ENCODE data around the gene CA5A. TPM values are rescaled to one million over a fixed set of nuclear protein-coding genes. Genes with fewer than 3 reads are reported as not detected.
"Not testable (repeated sequence)": the region's sequence is repeated elsewhere in the genome, so short reads cannot be mapped to it uniquely, and the experiment has no call there.

Gene CA5A
- polyA plus RNA-seq, 1 donor = 0.03 TPM

DNA sequence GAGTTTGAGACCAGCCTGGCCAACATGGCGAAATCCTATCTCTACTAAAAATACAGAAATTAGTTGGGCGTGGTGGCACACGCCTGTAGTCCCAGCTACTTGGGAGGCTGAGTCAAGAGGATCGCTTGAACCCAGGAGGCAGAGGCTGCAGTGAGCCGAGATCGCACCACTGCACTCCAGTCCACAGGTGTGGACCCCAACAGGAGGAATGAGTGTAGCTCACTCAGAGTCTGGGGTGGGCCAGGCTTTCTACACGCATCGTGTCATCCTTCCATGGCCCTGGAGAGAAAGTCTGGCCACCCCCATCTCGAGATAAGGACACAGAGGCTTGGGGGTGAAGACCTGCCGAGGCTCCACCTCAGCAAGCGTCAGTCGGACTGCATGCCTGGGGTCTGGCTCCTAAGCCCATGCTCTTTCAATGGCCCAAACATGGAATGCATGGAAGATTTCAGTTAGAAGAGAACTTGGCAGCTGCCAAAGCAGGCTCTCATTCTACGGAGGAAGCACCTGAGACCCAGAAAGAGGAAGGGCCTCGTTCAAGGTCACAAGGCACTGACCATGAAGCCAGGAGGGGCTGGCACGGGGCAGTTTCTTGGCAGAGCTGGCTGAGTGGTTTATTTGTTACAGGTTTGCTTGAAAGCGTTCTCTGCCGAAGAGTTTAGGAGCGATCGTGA, 1.4 kb downstream of the CA5A start:
- not testable (repeated sequence) for H3K4me3 ChIP-seq (ENCODE audit: low read length); H3K9me3 ChIP-seq (ENCODE audit: control insufficient read depth, low read depth, low read length); H3K36me3 ChIP-seq (ENCODE audit: control insufficient read depth, insufficient read depth, low read length); H3K27ac ChIP-seq (ENCODE audit: low read length); H3K4me1 ChIP-seq (ENCODE audit: control insufficient read depth, insufficient read depth, low read length); DNase-seq; H3K27me3 ChIP-seq (ENCODE audit: control insufficient read depth, insufficient read depth, low read length)
- WGBS (ENCODE audit: insufficient coverage, low lambda C conversion rate) = no CpG with 5 or more reads among the region's 19 CpGs

DNA sequence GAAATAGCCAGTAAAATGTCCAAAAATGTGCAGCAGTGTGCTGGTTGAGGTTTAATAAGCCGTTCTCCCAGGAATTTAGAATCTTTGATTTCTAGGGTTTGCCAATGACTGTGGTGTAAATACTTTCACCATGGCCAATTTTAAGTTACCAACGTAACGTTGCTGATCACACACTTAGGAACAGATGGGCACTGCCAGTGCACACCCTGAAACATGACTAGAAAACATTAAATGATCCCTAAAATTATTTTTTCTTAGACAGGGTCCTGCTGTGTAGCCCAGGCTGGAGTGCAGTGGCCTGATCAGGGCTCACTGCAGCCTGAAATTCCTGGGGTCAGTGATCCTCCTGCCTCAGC, 3.2 kb downstream of the CA5A start:
- H3K27me3 ChIP-seq (ENCODE audit: control insufficient read depth, insufficient read depth, low read length) = no peaks in the 10 kb centered on the region
- H3K4me1 ChIP-seq (ENCODE audit: control insufficient read depth, insufficient read depth, low read length) = no peaks in the 10 kb centered on the region
- H3K4me3 ChIP-seq (ENCODE audit: low read length) = no peak overlapping the region
- H3K27ac ChIP-seq (ENCODE audit: low read length) = no peak overlapping the region
- H3K9me3 ChIP-seq (ENCODE audit: control insufficient read depth, low read depth, low read length) = no peaks in the 10 kb centered on the region
- H3K36me3 ChIP-seq (ENCODE audit: control insufficient read depth, insufficient read depth, low read length) = no peaks in the 10 kb centered on the region
- WGBS (ENCODE audit: insufficient coverage, low lambda C conversion rate) = 100% methylated on average over 2 of the region's 3 CpGs
- DNase-seq = no peak

DNA sequence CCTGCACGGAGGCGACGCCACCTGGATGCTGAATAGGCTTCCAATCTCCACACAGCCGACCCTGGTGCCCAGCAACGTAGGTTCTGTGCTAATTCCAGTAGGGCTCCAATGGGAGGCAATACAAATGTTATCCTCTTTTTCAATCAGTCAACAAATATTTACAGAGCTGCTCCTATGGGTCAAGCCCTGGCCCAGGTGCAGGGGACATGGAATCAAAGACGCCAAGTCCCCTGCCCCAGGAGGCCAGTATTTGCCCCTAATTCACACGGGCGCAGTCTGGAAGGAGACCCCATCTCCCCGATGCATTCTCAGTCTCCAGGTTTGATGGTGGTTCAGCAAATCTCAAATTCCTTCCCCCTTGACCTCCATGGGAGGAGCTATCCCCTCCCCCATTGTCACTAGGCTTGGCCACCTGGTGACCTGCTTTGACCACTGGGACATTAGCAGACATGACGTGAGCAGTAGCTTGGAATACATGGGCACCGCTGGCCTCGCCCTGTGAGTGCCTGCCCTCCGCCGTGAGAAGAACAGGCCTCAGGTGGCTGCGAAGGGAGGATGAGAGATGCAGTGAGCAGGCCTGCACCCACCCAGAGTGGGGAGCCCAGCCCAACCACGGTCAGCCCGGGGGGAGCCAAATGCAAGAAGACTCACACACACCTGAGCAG, 3.7 kb downstream of the CA5A start:
- not testable (repeated sequence) for DNase-seq; H3K9me3 ChIP-seq (ENCODE audit: control insufficient read depth, low read depth, low read length); H3K27ac ChIP-seq (ENCODE audit: low read length); H3K4me3 ChIP-seq (ENCODE audit: low read length); H3K4me1 ChIP-seq (ENCODE audit: control insufficient read depth, insufficient read depth, low read length); H3K27me3 ChIP-seq (ENCODE audit: control insufficient read depth, insufficient read depth, low read length); H3K36me3 ChIP-seq (ENCODE audit: control insufficient read depth, insufficient read depth, low read length)
- no CpG with 5 or more reads among the region's 17 CpGs for WGBS (ENCODE audit: insufficient coverage, low lambda C conversion rate)

DNA sequence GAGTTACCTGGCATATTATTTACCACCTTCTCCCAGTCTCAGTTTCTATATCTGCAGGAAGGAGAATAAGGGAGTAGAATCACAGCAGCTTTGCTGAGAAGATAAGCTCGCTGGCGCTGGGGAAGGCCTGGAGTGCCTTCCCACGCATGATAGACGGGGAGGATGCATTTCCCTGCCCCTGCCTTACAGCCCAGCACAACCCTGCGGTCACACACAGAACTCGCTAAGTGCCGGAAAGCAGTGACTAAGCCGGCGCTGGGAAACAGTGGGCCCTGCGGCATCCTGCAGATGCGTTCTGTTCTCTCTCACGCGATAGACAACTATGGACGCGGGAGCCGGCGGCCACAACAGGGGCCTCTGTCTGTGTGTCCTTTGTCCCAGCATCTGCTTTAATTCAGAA, 4.8 kb downstream of the CA5A start:
- H3K4me1 ChIP-seq (ENCODE audit: control insufficient read depth, insufficient read depth, low read length) = no peaks in the 10 kb centered on the region
- no peak overlapping the region for H3K27ac ChIP-seq (ENCODE audit: low read length)
- H3K4me3 ChIP-seq (ENCODE audit: low read length) = no peak overlapping the region
- no peak for DNase-seq
- no peaks in the 10 kb centered on the region for H3K36me3 ChIP-seq (ENCODE audit: control insufficient read depth, insufficient read depth, low read length)
- H3K9me3 ChIP-seq (ENCODE audit: control insufficient read depth, low read depth, low read length) = no peaks in the 10 kb centered on the region
- WGBS (ENCODE audit: insufficient coverage, low lambda C conversion rate) = no CpG with 5 or more reads among the region's 17 CpGs
- no peaks in the 10 kb centered on the region for H3K27me3 ChIP-seq (ENCODE audit: control insufficient read depth, insufficient read depth, low read length)

DNA sequence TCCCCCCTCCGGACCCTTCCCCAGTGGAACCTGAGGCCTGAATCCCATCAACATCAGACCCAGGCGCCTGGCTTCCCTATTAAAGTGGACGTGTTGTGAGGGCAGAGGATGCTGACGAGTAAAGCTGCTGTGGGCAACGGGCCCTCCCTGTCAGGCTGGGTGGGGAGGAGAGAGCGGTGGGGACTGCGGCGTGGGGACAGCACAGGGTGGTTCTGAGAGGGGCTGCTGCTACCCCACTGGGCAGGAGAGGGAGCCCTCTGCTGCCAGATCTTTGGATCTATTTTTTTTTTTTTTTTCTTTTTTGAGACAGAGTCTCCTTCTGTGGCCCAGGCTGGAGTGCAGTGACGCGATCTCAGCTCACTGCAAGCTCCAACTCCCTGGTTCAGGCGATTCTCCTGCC, 5.9 kb downstream of the CA5A start:
- DNase-seq = no peak
- H3K4me3 ChIP-seq (ENCODE audit: low read length) = no peak overlapping the region
- H3K27me3 ChIP-seq (ENCODE audit: control insufficient read depth, insufficient read depth, low read length) = no peaks in the 10 kb centered on the region
- no peaks in the 10 kb centered on the region for H3K4me1 ChIP-seq (ENCODE audit: control insufficient read depth, insufficient read depth, low read length)
- H3K27ac ChIP-seq (ENCODE audit: low read length) = no peak overlapping the region
- H3K36me3 ChIP-seq (ENCODE audit: control insufficient read depth, insufficient read depth, low read length) = no peaks in the 10 kb centered on the region
- H3K9me3 ChIP-seq (ENCODE audit: control insufficient read depth, low read depth, low read length) = no peaks in the 10 kb centered on the region
- no CpG with 5 or more reads among the region's 11 CpGs for WGBS (ENCODE audit: insufficient coverage, low lambda C conversion rate)

DNA sequence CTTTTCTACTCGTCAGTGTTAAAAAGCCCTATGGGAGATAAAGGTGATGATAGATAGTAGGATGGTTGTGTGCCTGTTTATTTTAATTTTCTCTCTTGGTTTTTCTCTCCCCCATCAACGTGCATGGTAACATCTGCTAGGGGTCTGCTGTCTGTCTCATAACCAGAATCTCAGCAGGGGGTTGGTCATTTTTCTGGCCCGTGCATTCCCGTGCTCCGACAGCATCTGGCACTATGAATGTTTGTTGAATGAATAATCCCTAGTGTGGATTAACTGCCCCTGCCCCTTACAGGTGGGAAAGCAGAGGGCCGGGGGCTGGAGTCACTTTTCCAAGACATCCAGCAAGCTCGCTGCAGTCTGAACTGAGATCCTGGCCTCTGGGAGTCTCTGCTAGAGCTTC, 6.3 kb downstream of the CA5A start:
- Histone ChIP-seq H3K36me3 (ENCODE audit: control insufficient read depth, insufficient read depth, low read length) (no peaks in the 10 kb centered on the region), H3K9me3 (ENCODE audit: control insufficient read depth, low read depth, low read length) (no peaks in the 10 kb centered on the region), H3K4me1 (ENCODE audit: control insufficient read depth, insufficient read depth, low read length) (no peaks in the 10 kb centered on the region), H3K27ac (ENCODE audit: low read length) (no peak overlapping the region), H3K4me3 (ENCODE audit: low read length) (no peak overlapping the region), H3K27me3 (ENCODE audit: control insufficient read depth, insufficient read depth, low read length) (peaks cover 4% of the 10 kb centered on the region)
- DNase-seq = no peak
- WGBS (ENCODE audit: insufficient coverage, low lambda C conversion rate) = 66% methylated on average over 2 of the region's 7 CpGs

GRCh38 chr16:87927195-87927562, 9.2 kb downstream of the CA5A start:
- Histone ChIP-seq H3K4me1 (ENCODE audit: control insufficient read depth, insufficient read depth, low read length) (no peaks in the 10 kb centered on the region), H3K27ac (ENCODE audit: low read length) (no peak overlapping the region), H3K27me3 (ENCODE audit: control insufficient read depth, insufficient read depth, low read length) (peaks cover 4% of the 10 kb centered on the region), H3K9me3 (ENCODE audit: control insufficient read depth, low read depth, low read length) (no peaks in the 10 kb centered on the region), H3K4me3 (ENCODE audit: low read length) (no peak overlapping the region), H3K36me3 (ENCODE audit: control insufficient read depth, insufficient read depth, low read length) (no peaks in the 10 kb centered on the region)
- DNase-seq = no peak
- WGBS (ENCODE audit: insufficient coverage, low lambda C conversion rate) = no CpG with 5 or more reads among the region's 4 CpGs

GRCh38 chr16:87926246-87927194, 9.8 kb downstream of the CA5A start:
- Histone ChIP-seq H3K36me3 (ENCODE audit: control insufficient read depth, insufficient read depth, low read length) (no peaks in the 10 kb centered on the region), H3K27me3 (ENCODE audit: control insufficient read depth, insufficient read depth, low read length) (peaks cover 4% of the 10 kb centered on the region), H3K4me3 (ENCODE audit: low read length) (no peak overlapping the region), H3K27ac (ENCODE audit: low read length) (no peak overlapping the region), H3K4me1 (ENCODE audit: control insufficient read depth, insufficient read depth, low read length) (no peaks in the 10 kb centered on the region), H3K9me3 (ENCODE audit: control insufficient read depth, low read depth, low read length) (no peaks in the 10 kb centered on the region)
- no CpG with 5 or more reads among the region's 44 CpGs for WGBS (ENCODE audit: insufficient coverage, low lambda C conversion rate)
- DNase-seq = no peak

DNA sequence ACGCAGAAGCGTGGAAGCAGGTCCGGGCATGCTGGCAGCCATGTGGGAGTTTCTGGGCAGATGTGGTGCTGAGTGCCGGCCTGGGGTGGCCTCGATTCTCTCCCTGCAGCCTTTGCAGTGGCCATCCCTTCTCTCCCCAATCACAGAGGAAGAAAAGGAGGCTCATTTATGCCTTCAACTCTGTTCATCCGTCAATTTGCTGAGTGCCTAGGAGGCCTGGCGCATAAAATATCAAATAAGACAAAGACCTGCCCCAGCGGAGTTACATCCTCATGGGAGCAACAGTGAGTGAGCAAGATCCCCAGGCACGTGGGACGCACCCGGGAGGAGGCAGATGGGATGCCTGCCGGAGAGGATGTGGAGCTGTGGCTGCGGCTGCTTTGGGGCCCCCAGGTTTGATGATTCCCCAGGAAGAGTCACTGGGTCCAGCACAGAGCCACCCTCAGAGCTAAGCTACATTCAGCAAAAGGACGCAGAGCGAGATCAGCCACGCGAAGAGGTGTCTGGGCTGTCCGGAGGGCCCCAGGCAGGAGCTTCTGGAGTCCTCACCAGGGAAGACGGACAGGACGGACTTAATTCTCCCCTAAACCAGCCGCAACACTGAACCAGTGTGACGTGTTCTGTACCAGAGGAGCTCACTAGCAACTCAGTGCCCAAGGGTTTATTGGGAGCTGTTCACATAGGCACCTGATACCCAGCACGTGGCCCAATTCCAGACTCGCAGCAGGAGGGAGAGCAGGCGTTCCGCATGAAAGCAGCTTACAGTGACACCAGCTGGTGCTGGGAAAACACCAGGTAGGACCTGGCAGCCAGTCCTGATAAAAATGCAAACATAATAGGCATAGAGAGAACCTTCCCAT, 11.3 kb downstream of the CA5A start:
- no peaks in the 10 kb centered on the region for H3K9me3 ChIP-seq (ENCODE audit: control insufficient read depth, low read depth, low read length)
- H3K4me1 ChIP-seq (ENCODE audit: control insufficient read depth, insufficient read depth, low read length) = no peaks in the 10 kb centered on the region
- no peak for DNase-seq
- peaks cover 4% of the 10 kb centered on the region for H3K27me3 ChIP-seq (ENCODE audit: control insufficient read depth, insufficient read depth, low read length)
- 90% methylated on average over 2 of the region's 26 CpGs for WGBS (ENCODE audit: insufficient coverage, low lambda C conversion rate)
- H3K4me3 ChIP-seq (ENCODE audit: low read length) = no peak overlapping the region
- H3K27ac ChIP-seq (ENCODE audit: low read length) = no peak overlapping the region
- H3K36me3 ChIP-seq (ENCODE audit: control insufficient read depth, insufficient read depth, low read length) = no peaks in the 10 kb centered on the region

Measured in large intestine (tissue), 3 donors.